ENCODE results near the gene GNGT2.

Gene GNGT2

GRCh38 chr17:49210158-49211029 lies at the start of gene GNGT2, which contains the start of gene ABI3:
GNGT2 (minus strand) TSS chr17:49210574; CDS start chr17:49207422, 3,152 bp downstream.
ABI3 (plus strand) TSS chr17:49210707; CDS start chr17:49210725, 18 bp downstream.
- no peak within 1 kb of the TSS for H3K9ac ChIP-seq

GRCh38 chr17:49259663-49260010 lies 49.3 kb upstream of the GNGT2 start:
- Histone ChIP-seq H3K4me3 (ENCODE audit: low read depth, low read length) (peak overlapping the region; percentile 56), H3K27ac (peak overlapping the region; percentile 27), H3K79me2 (no peaks in the 10 kb centered on the region), H3K36me3 (ENCODE audit: control insufficient read depth, insufficient read depth, low read length) (no peaks in the 10 kb centered on the region), H3K27me3 (ENCODE audit: control insufficient read depth, insufficient read depth, low read length) (no peaks in the 10 kb centered on the region), H3K9ac (no peak overlapping the region), H3K4me1 (no peaks in the 10 kb centered on the region), H3K9me3 (ENCODE audit: control insufficient read depth, low read length) (no peaks in the 10 kb centered on the region), H2AFZ (peak overlapping the region; percentile 98), H3K4me2 (ENCODE audit: low read length) (peak overlapping the region; percentile 81)
- no peak for TF ChIP-seq CTCF (IDR thresholded peaks at IDR 0.05)

More at GRCh38 chr17:49210158-49211029, at the start of gene GNGT2, which contains the start of gene ABI3:
- TF ChIP-seq CTCF (IDR thresholded peaks at IDR 0.05), result no peak
- Histone ChIP-seq H3K36me3 (ENCODE audit: control insufficient read depth, insufficient read depth, low read length) (no peaks in the 10 kb centered on the region), H2AFZ (no peak within 1 kb of the TSS), H3K4me3 (ENCODE audit: low read depth, low read length) (peak within 1 kb of the TSS; percentile 44), H3K27me3 (ENCODE audit: control insufficient read depth, insufficient read depth, low read length) (no peaks in the 10 kb centered on the region), H3K79me2 (no peaks in the 10 kb centered on the region), H3K4me1 (no peaks in the 10 kb centered on the region), H3K27ac (peak within 1 kb of the TSS; percentile 37), H3K4me2 (ENCODE audit: low read length) (peak within 1 kb of the TSS; percentile 30), H3K9me3 (ENCODE audit: control insufficient read depth, low read length) (no peaks in the 10 kb centered on the region)

- no peaks in the 10 kb centered on the region for H3K36me3 ChIP-seq (ENCODE audit: control insufficient read depth, insufficient read depth, low read length)
- no peak for TF ChIP-seq CTCF (IDR thresholded peaks at IDR 0.05)
- no peak overlapping the region for H3K4me2 ChIP-seq (ENCODE audit: low read length)
- no peaks in the 10 kb centered on the region for H3K9me3 ChIP-seq (ENCODE audit: control insufficient read depth, low read length)
- H3K27ac ChIP-seq, result no peak overlapping the region
- H3K79me2 ChIP-seq, result no peaks in the 10 kb centered on the region
- no peaks in the 10 kb centered on the region for H3K4me1 ChIP-seq
- no peak overlapping the region for H2AFZ ChIP-seq
- no peak overlapping the region for H3K9ac ChIP-seq
- no peaks in the 10 kb centered on the region for H3K27me3 ChIP-seq (ENCODE audit: control insufficient read depth, insufficient read depth, low read length)
- H3K4me3 ChIP-seq (ENCODE audit: low read depth, low read length), result no peak overlapping the region
These were observed 48.0 kb upstream of the GNGT2 start for GRCh38 chr17:49258394-49258793.

- Histone ChIP-seq H3K27ac (no peak overlapping the region), H3K4me3 (ENCODE audit: low read depth, low read length) (no peak overlapping the region), H3K9me3 (ENCODE audit: control insufficient read depth, low read length) (no peaks in the 10 kb centered on the region), H3K36me3 (ENCODE audit: control insufficient read depth, insufficient read depth, low read length) (no peaks in the 10 kb centered on the region), H3K4me1 (no peaks in the 10 kb centered on the region), H3K27me3 (ENCODE audit: control insufficient read depth, insufficient read depth, low read length) (no peaks in the 10 kb centered on the region), H3K4me2 (ENCODE audit: low read length) (no peak overlapping the region), H2AFZ (no peak overlapping the region), H3K9ac (no peak overlapping the region), H3K79me2 (no peaks in the 10 kb centered on the region)
- TF ChIP-seq CTCF (IDR thresholded peaks at IDR 0.05), result no peak
These were observed 44.8 kb upstream of the GNGT2 start for GRCh38 chr17:49255125-49255524.
